ENCODE data around the gene AKR1B1. TPM values are rescaled to one million over a fixed set of nuclear protein-coding genes. Genes with fewer than 3 reads are reported as not detected.

AKR1B1 gene
- total RNA-seq, 2 donors from 2014 or later, result 48.4 to 60.1 TPM

- Mint-ChIP-seq H3K4me1 (peaks cover 7% of the 10 kb centered on the region), H3K4me3 (no peak overlapping the region), H3K27me3 (no peaks in the 10 kb centered on the region), H3K27ac (no peak overlapping the region), H3K36me3 (ENCODE audit: low read depth) (no peaks in the 10 kb centered on the region)
- DNase-seq (no peak), ATAC-seq (no peak)
- no peaks in the 10 kb centered on the region for H3K9me3 ChIP-seq (ENCODE audit: control insufficient read depth, low read length, poor library complexity, severe bottlenecking)
Observed at GRCh38 chr7:134463751-134464150, 4.9 kb upstream of the AKR1B1 start.

GRCh38 chr7:134462337-134462925 is 3.5 kb upstream of the AKR1B1 start:
- no peaks in the 10 kb centered on the region for H3K27me3 Mint-ChIP-seq
- H3K4me1 Mint-ChIP-seq, result peaks cover 12% of the 10 kb centered on the region
- H3K27ac Mint-ChIP-seq, result no peak overlapping the region
- ATAC-seq (no peak), DNase-seq (no peak)
- H3K4me3 Mint-ChIP-seq, result no peak overlapping the region
- no peaks in the 10 kb centered on the region for H3K36me3 Mint-ChIP-seq (ENCODE audit: low read depth)
- no peaks in the 10 kb centered on the region for H3K9me3 ChIP-seq (ENCODE audit: control insufficient read depth, low read length, poor library complexity, severe bottlenecking)

GRCh38 chr7:134461916-134462315 is 3.0 kb upstream of the AKR1B1 start:
- ATAC-seq (no peak), DNase-seq (no peak)
- peaks cover 12% of the 10 kb centered on the region for H3K4me1 Mint-ChIP-seq
- H3K9me3 ChIP-seq (ENCODE audit: control insufficient read depth, low read length, poor library complexity, severe bottlenecking), result no peaks in the 10 kb centered on the region
- no peaks in the 10 kb centered on the region for H3K27me3 Mint-ChIP-seq
- H3K36me3 Mint-ChIP-seq (ENCODE audit: low read depth), result no peaks in the 10 kb centered on the region
- H3K27ac Mint-ChIP-seq, result no peak overlapping the region
- no peak overlapping the region for H3K4me3 Mint-ChIP-seq

GRCh38 chr7:134459981-134460380 is 1.1 kb upstream of the AKR1B1 start:
- H3K9me3 ChIP-seq (ENCODE audit: control insufficient read depth, low read length, poor library complexity, severe bottlenecking), result no peaks in the 10 kb centered on the region
- no peaks in the 10 kb centered on the region for H3K27me3 Mint-ChIP-seq

GRCh38 chr7:134458341-134458805 is 527 bp downstream of the AKR1B1 start:
- ATAC-seq, result peak; percentile 58
- Mint-ChIP-seq H3K4me1 (peaks cover 36% of the 10 kb centered on the region), H3K27me3 (no peaks in the 10 kb centered on the region), H3K36me3 (ENCODE audit: low read depth) (peaks cover 2% of the 10 kb centered on the region), H3K27ac (peak overlapping the region; percentile 67), H3K4me3 (peak overlapping the region; percentile 92)
- peak; percentile 26 to 39 (median 30) for DNase-seq
- no peaks in the 10 kb centered on the region for H3K9me3 ChIP-seq (ENCODE audit: control insufficient read depth, low read length, poor library complexity, severe bottlenecking)

More at GRCh38 chr7:134459981-134460380, 1.1 kb upstream of the AKR1B1 start:
- no peaks in the 10 kb centered on the region for H3K36me3 Mint-ChIP-seq (ENCODE audit: low read depth)
- ATAC-seq (no peak), DNase-seq (no peak)
- H3K27ac Mint-ChIP-seq, result peak overlapping the region; percentile 67
- H3K4me3 Mint-ChIP-seq, result peak overlapping the region; percentile 92
- H3K4me1 Mint-ChIP-seq, result peaks cover 22% of the 10 kb centered on the region

GRCh38 chr7:134457210-134457609 is 1.7 kb downstream of the AKR1B1 start:
- peaks cover 2% of the 10 kb centered on the region for H3K36me3 Mint-ChIP-seq (ENCODE audit: low read depth)
- H3K27me3 Mint-ChIP-seq, result no peaks in the 10 kb centered on the region
- ATAC-seq (no peak), DNase-seq (no peak)
- H3K4me3 Mint-ChIP-seq, result peak overlapping the region; percentile 92
- peaks cover 37% of the 10 kb centered on the region for H3K4me1 Mint-ChIP-seq
- H3K27ac Mint-ChIP-seq, result peak overlapping the region; percentile 21
- H3K9me3 ChIP-seq (ENCODE audit: control insufficient read depth, low read length, poor library complexity, severe bottlenecking), result no peaks in the 10 kb centered on the region

GRCh38 chr7:134454277-134454676 is 4.6 kb downstream of the AKR1B1 start:
- ATAC-seq (no peak), DNase-seq (no peak)
- Mint-ChIP-seq H3K27ac (peak overlapping the region; percentile 78), H3K4me3 (peak overlapping the region; percentile 60), H3K36me3 (ENCODE audit: low read depth) (peaks cover 4% of the 10 kb centered on the region), H3K4me1 (peaks cover 35% of the 10 kb centered on the region), H3K27me3 (no peaks in the 10 kb centered on the region)
- no peaks in the 10 kb centered on the region for H3K9me3 ChIP-seq (ENCODE audit: control insufficient read depth, low read length, poor library complexity, severe bottlenecking)

GRCh38 chr7:134453518-134453917 is 5.4 kb downstream of the AKR1B1 start:
- H3K4me3 Mint-ChIP-seq, result no peak overlapping the region
- DNase-seq (no peak), ATAC-seq (no peak)
- H3K27ac Mint-ChIP-seq, result peak overlapping the region; percentile 78
- peaks cover 9% of the 10 kb centered on the region for H3K36me3 Mint-ChIP-seq (ENCODE audit: low read depth)
- peaks cover 33% of the 10 kb centered on the region for H3K4me1 Mint-ChIP-seq
- no peaks in the 10 kb centered on the region for H3K9me3 ChIP-seq (ENCODE audit: control insufficient read depth, low read length, poor library complexity, severe bottlenecking)
- H3K27me3 Mint-ChIP-seq, result no peaks in the 10 kb centered on the region

- peaks cover 30% of the 10 kb centered on the region for H3K4me1 Mint-ChIP-seq
- H3K36me3 Mint-ChIP-seq (ENCODE audit: low read depth), result peaks cover 9% of the 10 kb centered on the region
- DNase-seq (no peak), ATAC-seq (no peak)
- H3K9me3 ChIP-seq (ENCODE audit: control insufficient read depth, low read length, poor library complexity, severe bottlenecking), result no peaks in the 10 kb centered on the region
- H3K27me3 Mint-ChIP-seq, result no peaks in the 10 kb centered on the region
- no peak overlapping the region for H3K4me3 Mint-ChIP-seq
- H3K27ac Mint-ChIP-seq, result no peak overlapping the region
Observed at GRCh38 chr7:134452991-134453473, 5.9 kb downstream of the AKR1B1 start.

- DNase-seq, result no peak
- no peak overlapping the region for H3K4me3 Mint-ChIP-seq
- H3K27ac Mint-ChIP-seq, result no peak overlapping the region
- ATAC-seq, result no peak
- H3K36me3 Mint-ChIP-seq (ENCODE audit: low read depth), result peaks cover 9% of the 10 kb centered on the region
- H3K4me1 Mint-ChIP-seq, result peaks cover 27% of the 10 kb centered on the region
- no peaks in the 10 kb centered on the region for H3K27me3 Mint-ChIP-seq
- no peaks in the 10 kb centered on the region for H3K9me3 ChIP-seq (ENCODE audit: control insufficient read depth, low read length, poor library complexity, severe bottlenecking)
Observed at GRCh38 chr7:134452419-134452838, 6.5 kb downstream of the AKR1B1 start.

GRCh38 chr7:134451656-134452055 is 7.2 kb downstream of the AKR1B1 start:
- Mint-ChIP-seq H3K4me3 (no peak overlapping the region), H3K36me3 (ENCODE audit: low read depth) (peaks cover 9% of the 10 kb centered on the region), H3K27ac (no peak overlapping the region), H3K27me3 (no peaks in the 10 kb centered on the region), H3K4me1 (peaks cover 27% of the 10 kb centered on the region)
- ATAC-seq, result no peak
- DNase-seq, result no peak
- H3K9me3 ChIP-seq (ENCODE audit: control insufficient read depth, low read length, poor library complexity, severe bottlenecking), result no peaks in the 10 kb centered on the region

GRCh38 chr7:134450294-134451000 is 8.5 kb downstream of the AKR1B1 start:
- Mint-ChIP-seq H3K4me1 (peaks cover 22% of the 10 kb centered on the region), H3K36me3 (ENCODE audit: low read depth) (peaks cover 11% of the 10 kb centered on the region), H3K4me3 (no peak overlapping the region), H3K27me3 (no peaks in the 10 kb centered on the region), H3K27ac (no peak overlapping the region)
- no peak for DNase-seq
- no peaks in the 10 kb centered on the region for H3K9me3 ChIP-seq (ENCODE audit: control insufficient read depth, low read length, poor library complexity, severe bottlenecking)
- ATAC-seq, result no peak

- Mint-ChIP-seq H3K27me3 (no peaks in the 10 kb centered on the region), H3K4me3 (no peak overlapping the region), H3K27ac (no peak overlapping the region), H3K4me1 (peaks cover 14% of the 10 kb centered on the region), H3K36me3 (ENCODE audit: low read depth) (peaks cover 12% of the 10 kb centered on the region)
- no peaks in the 10 kb centered on the region for H3K9me3 ChIP-seq (ENCODE audit: control insufficient read depth, low read length, poor library complexity, severe bottlenecking)
- ATAC-seq (no peak), DNase-seq (no peak)
Observed at GRCh38 chr7:134449680-134450079, 9.2 kb downstream of the AKR1B1 start.
